Measurements from ENCODE around the gene TGM2.

TGM2 gene

GRCh38 chr20:38135271-38135650, 29.8 kb downstream of the TGM2 start:
- Histone ChIP-seq H4K12ac (ENCODE audit: low read depth, low read length) (no peak overlapping the region), H2BK12ac (ENCODE audit: low read length) (peak overlapping the region; percentile 38), H4K8ac (ENCODE audit: low read depth, low read length) (no peak overlapping the region), H4K91ac (ENCODE audit: low read depth, low read length) (peak overlapping the region; percentile 76), H3K4me1 (ENCODE audit: control insufficient read depth in 1 of 2, insufficient read depth in 2 of 2, low read length in 2 of 2) (peaks cover 32 to 36% of the 10 kb centered on the region in 2 experiments), H3K27me3 (ENCODE audit: insufficient read depth, low read length) (no peaks in the 10 kb centered on the region), H2AK5ac (ENCODE audit: low read length) (peak overlapping the region; percentile 6), H3K4me3 (ENCODE audit: low read depth, low read length) (no peak overlapping the region), H2AFZ (ENCODE audit: insufficient read depth, low read length, poor library complexity) (no peak overlapping the region), H3K36me3 (ENCODE audit: control insufficient read depth in 1 of 2, insufficient read depth in 2 of 2, low read length in 2 of 2) (peaks cover 56 to 74% of the 10 kb centered on the region in 2 experiments), H2BK5ac (ENCODE audit: low read depth, low read length, poor library complexity) (peak overlapping the region; percentile 63), H3K4me2 (ENCODE audit: low read length) (no peak overlapping the region), H3K4ac (ENCODE audit: low read depth, low read length) (no peak overlapping the region), H3K9me3 (ENCODE audit: insufficient read depth, low read depth, low read length) (peaks cover 7% of the 10 kb centered on the region), H3K23ac (ENCODE audit: low read length) (no peak overlapping the region), H3K79me1 (ENCODE audit: low read length) (peaks cover 25% of the 10 kb centered on the region), H3K79me2 (ENCODE audit: control insufficient read depth, insufficient read depth, low read length, poor library complexity) (no peaks in the 10 kb centered on the region), H3K18ac (ENCODE audit: low read length) (peak overlapping the region; percentile 44), H3K9ac (ENCODE audit: low read length) (no peak overlapping the region), H2BK120ac (ENCODE audit: insufficient read depth, low read length, poor library complexity) (peak overlapping the region; percentile 22), H3K27ac (ENCODE audit: low read depth, low read length) (peak overlapping the region; percentile 63), H3K14ac (ENCODE audit: low read length) (peak overlapping the region; percentile 63)
- DNase-seq: no peak
- WGBS (ENCODE audit: extremely low coverage, insufficient coverage, insufficient read length): no CpG with 5 or more reads among the region's 7 CpGs

- H3K14ac ChIP-seq (ENCODE audit: low read length): peak overlapping the region; percentile 63
- whole genome bisulfite sequencing (ENCODE audit: extremely low coverage, insufficient coverage, insufficient read length): no CpG with 5 or more reads among the region's 9 CpGs
Measured at GRCh38 chr20:38134427-38135270, 30.4 kb downstream of the TGM2 start.

GRCh38 chr20:38133680-38134426, 31.2 kb downstream of the TGM2 start:
- WGBS (ENCODE audit: extremely low coverage, insufficient coverage, insufficient read length): no CpG with 5 or more reads among the region's 10 CpGs
- H2AFZ ChIP-seq (ENCODE audit: insufficient read depth, low read length, poor library complexity): peak overlapping the region; percentile 1
- peak overlapping the region; percentile 80 for H2BK12ac ChIP-seq (ENCODE audit: low read length)
- H3K4me3 ChIP-seq (ENCODE audit: low read depth, low read length): no peak overlapping the region
- H2AK5ac ChIP-seq (ENCODE audit: low read length): peak overlapping the region; percentile 67
- H3K4me2 ChIP-seq (ENCODE audit: low read length): no peak overlapping the region
- peaks cover 26% of the 10 kb centered on the region for H3K79me1 ChIP-seq (ENCODE audit: low read length)
- no peak overlapping the region for H3K23ac ChIP-seq (ENCODE audit: low read length)
- H3K9me3 ChIP-seq (ENCODE audit: insufficient read depth, low read depth, low read length): peaks cover 7% of the 10 kb centered on the region
- H4K91ac ChIP-seq (ENCODE audit: low read depth, low read length): peak overlapping the region; percentile 64
- H3K36me3 ChIP-seq (ENCODE audit: control insufficient read depth in 1 of 2, insufficient read depth in 2 of 2, low read length in 2 of 2): peaks cover 62 to 75% of the 10 kb centered on the region in 2 experiments
- no peaks in the 10 kb centered on the region for H3K79me2 ChIP-seq (ENCODE audit: control insufficient read depth, insufficient read depth, low read length, poor library complexity)
- peak overlapping the region; percentile 25 for H2BK5ac ChIP-seq (ENCODE audit: low read depth, low read length, poor library complexity)
- H3K27ac ChIP-seq (ENCODE audit: low read depth, low read length): peak overlapping the region; percentile 6
- DNase-seq: no peak
- peak overlapping the region; percentile 37 for H3K14ac ChIP-seq (ENCODE audit: low read length)
- peak overlapping the region; percentile 53 for H3K18ac ChIP-seq (ENCODE audit: low read length)
- peaks cover 34 to 36% of the 10 kb centered on the region in 2 experiments for H3K4me1 ChIP-seq (ENCODE audit: control insufficient read depth in 1 of 2, insufficient read depth in 2 of 2, low read length in 2 of 2)
- H2BK120ac ChIP-seq (ENCODE audit: insufficient read depth, low read length, poor library complexity): peak overlapping the region; percentile 39
- H3K9ac ChIP-seq (ENCODE audit: low read length): no peak overlapping the region
- no peak overlapping the region for H3K4ac ChIP-seq (ENCODE audit: low read depth, low read length)
- H4K12ac ChIP-seq (ENCODE audit: low read depth, low read length): no peak overlapping the region
- H4K8ac ChIP-seq (ENCODE audit: low read depth, low read length): peak overlapping the region; percentile 37
- no peaks in the 10 kb centered on the region for H3K27me3 ChIP-seq (ENCODE audit: insufficient read depth, low read length)

More at GRCh38 chr20:38134427-38135270, 30.4 kb downstream of the TGM2 start:
- Histone ChIP-seq H3K79me1 (ENCODE audit: low read length) (peaks cover 25% of the 10 kb centered on the region), H4K12ac (ENCODE audit: low read depth, low read length) (no peak overlapping the region), H2AK5ac (ENCODE audit: low read length) (peak overlapping the region; percentile 59), H3K27me3 (ENCODE audit: insufficient read depth, low read length) (no peaks in the 10 kb centered on the region), H2BK120ac (ENCODE audit: insufficient read depth, low read length, poor library complexity) (peak overlapping the region; percentile 39), H3K79me2 (ENCODE audit: control insufficient read depth, insufficient read depth, low read length, poor library complexity) (no peaks in the 10 kb centered on the region), H3K4me2 (ENCODE audit: low read length) (no peak overlapping the region), H3K4ac (ENCODE audit: low read depth, low read length) (no peak overlapping the region), H3K27ac (ENCODE audit: low read depth, low read length) (peak overlapping the region; percentile 63), H3K4me3 (ENCODE audit: low read depth, low read length) (no peak overlapping the region), H2BK5ac (ENCODE audit: low read depth, low read length, poor library complexity) (peak overlapping the region; percentile 63), H2BK12ac (ENCODE audit: low read length) (peak overlapping the region; percentile 38), H3K9me3 (ENCODE audit: insufficient read depth, low read depth, low read length) (peaks cover 7% of the 10 kb centered on the region), H3K4me1 (ENCODE audit: control insufficient read depth in 1 of 2, insufficient read depth in 2 of 2, low read length in 2 of 2) (peaks cover 32 to 36% of the 10 kb centered on the region in 2 experiments), H3K18ac (ENCODE audit: low read length) (peak overlapping the region; percentile 44), H3K36me3 (ENCODE audit: control insufficient read depth in 1 of 2, insufficient read depth in 2 of 2, low read length in 2 of 2) (peaks cover 60 to 74% of the 10 kb centered on the region in 2 experiments), H3K23ac (ENCODE audit: low read length) (no peak overlapping the region), H3K9ac (ENCODE audit: low read length) (no peak overlapping the region), H4K91ac (ENCODE audit: low read depth, low read length) (peak overlapping the region; percentile 76), H4K8ac (ENCODE audit: low read depth, low read length) (no peak overlapping the region), H2AFZ (ENCODE audit: insufficient read depth, low read length, poor library complexity) (no peak overlapping the region)
- DNase-seq: peak; percentile 50 to 78

- H3K4me3 ChIP-seq (ENCODE audit: low read depth, low read length): no peak overlapping the region
- H3K4ac ChIP-seq (ENCODE audit: low read depth, low read length): no peak overlapping the region
- H3K79me1 ChIP-seq (ENCODE audit: low read length): peaks cover 29% of the 10 kb centered on the region
- H2BK120ac ChIP-seq (ENCODE audit: insufficient read depth, low read length, poor library complexity): no peak overlapping the region
- peak overlapping the region; percentile 41 for H3K18ac ChIP-seq (ENCODE audit: low read length)
- H2BK12ac ChIP-seq (ENCODE audit: low read length): peak overlapping the region; percentile 37
- peaks cover 61 to 69% of the 10 kb centered on the region in 2 experiments for H3K36me3 ChIP-seq (ENCODE audit: control insufficient read depth in 1 of 2, insufficient read depth in 2 of 2, low read length in 2 of 2)
- no peak overlapping the region for H3K9ac ChIP-seq (ENCODE audit: low read length)
- peaks cover 38% of the 10 kb centered on the region in 2 experiments for H3K4me1 ChIP-seq (ENCODE audit: control insufficient read depth in 1 of 2, insufficient read depth in 2 of 2, low read length in 2 of 2)
- H2BK5ac ChIP-seq (ENCODE audit: low read depth, low read length, poor library complexity): no peak overlapping the region
- no peak overlapping the region for H4K12ac ChIP-seq (ENCODE audit: low read depth, low read length)
- DNase-seq: no peak
- no peak overlapping the region for H2AFZ ChIP-seq (ENCODE audit: insufficient read depth, low read length, poor library complexity)
- H3K79me2 ChIP-seq (ENCODE audit: control insufficient read depth, insufficient read depth, low read length, poor library complexity): no peaks in the 10 kb centered on the region
- H3K4me2 ChIP-seq (ENCODE audit: low read length): no peak overlapping the region
- peaks cover 5% of the 10 kb centered on the region for H3K9me3 ChIP-seq (ENCODE audit: insufficient read depth, low read depth, low read length)
- H4K91ac ChIP-seq (ENCODE audit: low read depth, low read length): peak overlapping the region; percentile 25
- no peaks in the 10 kb centered on the region for H3K27me3 ChIP-seq (ENCODE audit: insufficient read depth, low read length)
- H4K8ac ChIP-seq (ENCODE audit: low read depth, low read length): no peak overlapping the region
- no peak overlapping the region for H3K23ac ChIP-seq (ENCODE audit: low read length)
- no peak overlapping the region for H2AK5ac ChIP-seq (ENCODE audit: low read length)
- no peak overlapping the region for H3K27ac ChIP-seq (ENCODE audit: low read depth, low read length)
- H3K14ac ChIP-seq (ENCODE audit: low read length): no peak overlapping the region
- WGBS (ENCODE audit: extremely low coverage, insufficient coverage, insufficient read length): no CpG with 5 or more reads among the region's 11 CpGs
Measured at GRCh38 chr20:38132910-38133501, 32.1 kb downstream of the TGM2 start.

All from trophoblast cell (in vitro differentiated cells and primary cell).